PC-3 (cell line): ENCODE data around the gene FBXL4.

Source experiments
- CTCF ChIP-seq: fragments of 300-600 bp; sonication (generic); conservative IDR thresholded peaks from 2 replicates; pipeline ENCODE4 v1.5.1; 2017; ENCODE audit warnings: antibody characterized with exemption, low read depth, mild to moderate bottlenecking, low read length
- EZH2 ChIP-seq: fragments of 300-600 bp; sonication (generic); IDR thresholded peaks from one replicate; pipeline ENCODE4 v1.6.1; 2017; ENCODE audit warnings: antibody characterized with exemption, mild to moderate bottlenecking, low read length; ENCODE audit not compliant: unreplicated experiment

GRCh38 chr6:98885330-98885729 lies 62.4 kb downstream of the FBXL4 start:
- TF ChIP-seq CTCF (no peak), EZH2 (no peak)
